ENCODE results near the gene TMEM165. TPM values are rescaled to one million over a fixed set of nuclear protein-coding genes. Genes with fewer than 3 reads are reported as not detected.

The TMEM165 gene
- total RNA-seq, 2 donors from 2014 or later: 75.5 to 90.1 TPM

GRCh38 chr4:55385201-55385649, 10.5 kb upstream of the TMEM165 start:
- H3K36me3 ChIP-seq: no peaks in the 10 kb centered on the region
- no peak for DNase-seq (ENCODE audit: low spot score)
- no peaks in the 10 kb centered on the region for H3K4me1 ChIP-seq
- no peaks in the 10 kb centered on the region for H3K9me3 ChIP-seq
- no peak overlapping the region for H3K27ac ChIP-seq
- H3K4me3 ChIP-seq: no peak overlapping the region
- no peak for TF ChIP-seq CTCF (IDR thresholded peaks at IDR 0.05)
- no peaks in the 10 kb centered on the region for H3K27me3 ChIP-seq

- Histone ChIP-seq H3K27ac (no peak overlapping the region), H3K36me3 (no peaks in the 10 kb centered on the region), H3K4me3 (no peak overlapping the region), H3K9me3 (no peaks in the 10 kb centered on the region), H3K27me3 (no peaks in the 10 kb centered on the region), H3K4me1 (no peaks in the 10 kb centered on the region)
- no peak for TF ChIP-seq CTCF (IDR thresholded peaks at IDR 0.05)
- DNase-seq (ENCODE audit: low spot score): no peak
Observed at GRCh38 chr4:55386073-55386472, 9.7 kb upstream of the TMEM165 start.

GRCh38 chr4:55386840-55387239, 8.9 kb upstream of the TMEM165 start:
- no peak for DNase-seq (ENCODE audit: low spot score)
- Histone ChIP-seq H3K27me3 (no peaks in the 10 kb centered on the region), H3K4me3 (no peak overlapping the region), H3K27ac (no peak overlapping the region), H3K9me3 (no peaks in the 10 kb centered on the region), H3K36me3 (no peaks in the 10 kb centered on the region), H3K4me1 (no peaks in the 10 kb centered on the region)
- no peak for TF ChIP-seq CTCF (IDR thresholded peaks at IDR 0.05)

- H3K4me3 ChIP-seq: no peak overlapping the region
- DNase-seq (ENCODE audit: low spot score): no peak
- peaks cover 0 to 23% of the 10 kb centered on the region in 2 donors for H3K4me1 ChIP-seq
- H3K27ac ChIP-seq: no peak overlapping the region
- no peak for TF ChIP-seq CTCF (IDR thresholded peaks at IDR 0.05)
- no peaks in the 10 kb centered on the region for H3K9me3 ChIP-seq
- H3K36me3 ChIP-seq: no peaks in the 10 kb centered on the region
- H3K27me3 ChIP-seq: no peaks in the 10 kb centered on the region
Observed at GRCh38 chr4:55393461-55394320, 2.1 kb upstream of the TMEM165 start.

- TF ChIP-seq CTCF (IDR thresholded peaks at IDR 0.05): no peak
- Histone ChIP-seq H3K9me3 (no peaks in the 10 kb centered on the region), H3K27ac (peak overlapping the region; percentile 98 to 99), H3K27me3 (no peaks in the 10 kb centered on the region), H3K36me3 (no peaks in the 10 kb centered on the region), H3K4me3 (peak overlapping the region; percentile 92 to 99), H3K4me1 (peaks cover 0 to 33% of the 10 kb centered on the region in 2 donors)
- DNase-seq (ENCODE audit: low spot score): no peak
Observed at GRCh38 chr4:55395218-55395528, 584 bp upstream of the TMEM165 start.

All from right atrium auricular region (tissue), 2 donors.